Transverse colon (tissue), 4 donors: Measurements from ENCODE around the gene DNAJC28.
"Not testable (repeated sequence)": the region's sequence is repeated elsewhere in the genome, so short reads cannot be mapped to it uniquely, and the experiment has no call there.

Source experiments
- EP300 ChIP-seq: sonication (generic); formaldehyde crosslinking; IDR thresholded peaks from one replicate; pipeline ENCODE4 v1.6.1; 2017; ENCODE audit warnings: antibody characterized with exemption, low read depth
- POLR2A ChIP-seq: fragments of 450-650 bp; IDR thresholded peaks from one replicate; pipeline ENCODE4 v1.6.1; 2016; ENCODE audit warnings: antibody characterized with exemption, mild to moderate bottlenecking, moderate library complexity
- POLR2AphosphoS5 ChIP-seq, 3 donors: sonication (generic); formaldehyde crosslinking; IDR thresholded peaks; one replicate each; pipeline ENCODE4 v1.6.1; 2016; ENCODE audit warnings: antibody characterized with exemption in 3 of 3
- TF ChIP-seq, protein P1 (sequence below), 5 experiments: fragments of 200-600 bp in 3 of 5; fragments of 450-650 bp in 2 of 5; sonication (generic) in 3 of 5; IDR thresholded peaks; 1 replicate in 2 of 5; 2 replicates in 3 of 5; pipeline ENCODE4 v1.5.1; 2016 to 2017; ENCODE audit warnings: antibody characterized with exemption in 5 of 5, inconsistent platforms in 3 of 5, mild to moderate bottlenecking in 2 of 5, moderate library complexity in 1 of 5

DNA sequence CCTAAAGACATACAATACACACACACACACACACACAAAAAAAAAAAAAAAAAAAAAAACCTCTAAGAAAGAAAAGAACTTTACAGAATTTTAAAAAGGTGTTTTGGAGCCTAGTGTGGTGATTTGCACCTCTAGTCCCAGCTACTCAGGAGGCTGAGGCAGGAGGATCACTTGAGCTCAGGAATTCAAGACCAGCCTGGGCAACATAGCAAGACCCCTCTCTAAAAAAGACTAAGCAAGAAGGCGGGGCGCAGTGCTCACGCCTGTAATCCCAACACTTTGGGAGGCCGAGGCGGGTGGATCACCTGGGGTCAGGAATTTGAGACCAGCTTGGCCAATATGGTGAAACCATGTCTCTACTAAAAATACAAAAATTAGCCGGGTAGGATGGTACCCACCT is 44.9 kb downstream of the DNAJC28 start:
- TF ChIP-seq, protein P1, sequence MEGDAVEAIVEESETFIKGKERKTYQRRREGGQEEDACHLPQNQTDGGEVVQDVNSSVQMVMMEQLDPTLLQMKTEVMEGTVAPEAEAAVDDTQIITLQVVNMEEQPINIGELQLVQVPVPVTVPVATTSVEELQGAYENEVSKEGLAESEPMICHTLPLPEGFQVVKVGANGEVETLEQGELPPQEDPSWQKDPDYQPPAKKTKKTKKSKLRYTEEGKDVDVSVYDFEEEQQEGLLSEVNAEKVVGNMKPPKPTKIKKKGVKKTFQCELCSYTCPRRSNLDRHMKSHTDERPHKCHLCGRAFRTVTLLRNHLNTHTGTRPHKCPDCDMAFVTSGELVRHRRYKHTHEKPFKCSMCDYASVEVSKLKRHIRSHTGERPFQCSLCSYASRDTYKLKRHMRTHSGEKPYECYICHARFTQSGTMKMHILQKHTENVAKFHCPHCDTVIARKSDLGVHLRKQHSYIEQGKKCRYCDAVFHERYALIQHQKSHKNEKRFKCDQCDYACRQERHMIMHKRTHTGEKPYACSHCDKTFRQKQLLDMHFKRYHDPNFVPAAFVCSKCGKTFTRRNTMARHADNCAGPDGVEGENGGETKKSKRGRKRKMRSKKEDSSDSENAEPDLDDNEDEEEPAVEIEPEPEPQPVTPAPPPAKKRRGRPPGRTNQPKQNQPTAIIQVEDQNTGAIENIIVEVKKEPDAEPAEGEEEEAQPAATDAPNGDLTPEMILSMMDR (IDR thresholded peaks at IDR 0.05), result not testable (repeated sequence)
- not testable (repeated sequence) for TF ChIP-seq POLR2AphosphoS5 (IDR thresholded peaks at IDR 0.05); POLR2A; EP300
